ENCODE data around the gene BRDT.

The BRDT gene

DNA sequence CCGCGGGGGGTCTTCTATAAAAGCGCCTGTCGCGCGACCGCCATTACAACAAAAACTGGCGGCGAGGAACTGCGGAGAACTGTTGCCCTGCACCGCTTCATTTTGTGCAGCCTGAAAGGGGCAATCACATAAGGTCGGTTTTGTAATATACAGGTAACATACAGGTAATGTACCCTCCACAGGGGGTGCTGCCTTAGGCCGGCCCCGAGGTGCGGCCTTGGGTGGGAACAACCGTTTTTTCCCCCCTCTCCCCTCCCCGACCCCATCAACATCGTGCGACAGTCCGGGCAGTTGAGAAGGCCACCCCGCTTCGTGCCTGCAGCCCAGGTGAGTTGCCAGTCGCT is at the start of gene BRDT:
Gene BRDT, plus strand, starts transcription at position 46 of the 344 bp plus-strand sequence. CDS start 13,354 bp downstream, outside the sequence.
- no peak for DNase-seq (ENCODE audit: low read depth in 3 of 3, low spot score in 1 of 3)

DNA sequence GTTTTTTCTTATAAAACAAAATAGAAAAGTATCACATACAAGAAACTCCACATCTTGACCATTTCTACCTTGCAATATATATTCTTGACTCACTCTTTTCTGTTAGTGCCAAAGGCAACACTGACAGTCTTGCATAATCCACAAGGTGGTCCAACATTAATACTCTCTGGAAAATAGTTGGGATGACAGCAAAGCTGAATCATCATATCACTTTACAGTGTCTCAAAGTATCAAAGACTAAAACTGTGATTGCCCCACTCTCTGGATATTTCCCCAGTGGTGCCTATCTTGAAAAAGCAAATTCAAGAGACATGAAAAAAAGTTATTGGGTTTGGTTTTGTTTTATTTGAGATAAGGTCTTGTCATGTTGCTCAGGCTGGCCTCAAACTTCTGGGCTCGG is 48.6 kb upstream of the BRDT start:
- DNase-seq (ENCODE audit: low read depth in 3 of 3, low spot score in 1 of 3): no peak

DNA sequence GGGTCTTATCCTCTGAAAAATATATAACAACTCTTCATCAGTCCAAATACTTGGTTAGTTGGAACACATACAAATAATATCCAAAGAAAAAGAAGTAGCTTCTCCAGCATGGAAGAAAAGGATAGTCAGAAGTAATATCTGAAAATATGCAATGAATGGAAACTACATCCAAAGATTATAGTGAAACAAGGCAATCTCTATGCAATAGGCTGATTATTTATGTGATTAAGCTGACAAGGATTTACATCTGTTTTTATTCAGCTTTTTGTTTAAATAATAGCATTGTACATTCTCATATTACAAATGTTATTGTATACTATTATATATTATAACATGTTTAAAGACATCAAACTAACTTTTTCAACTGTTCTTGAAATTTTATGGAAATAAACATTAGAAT is 48.0 kb upstream of the BRDT start:
- no peak for DNase-seq (ENCODE audit: low read depth in 3 of 3, low spot score in 1 of 3)

DNA sequence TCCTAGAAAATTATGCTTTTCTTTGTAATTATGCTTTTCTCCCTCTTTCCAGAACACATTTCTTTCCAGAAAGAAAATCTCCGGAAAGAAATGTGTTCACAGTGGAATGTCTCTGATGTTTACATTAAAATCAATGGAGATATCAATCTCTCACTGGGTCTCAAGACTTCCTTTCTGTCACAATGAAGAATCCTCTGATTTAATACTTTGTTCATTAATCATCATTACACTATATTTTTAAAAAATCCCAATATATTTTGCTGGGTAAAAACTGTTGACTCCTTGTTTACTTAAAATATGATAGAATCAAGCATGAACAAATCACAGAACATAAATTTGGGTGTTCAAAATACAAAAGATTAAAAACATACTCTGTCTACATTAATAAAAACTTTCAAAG is 36.9 kb upstream of the BRDT start:
- DNase-seq (ENCODE audit: low read depth in 3 of 3, low spot score in 1 of 3): no peak

DNA sequence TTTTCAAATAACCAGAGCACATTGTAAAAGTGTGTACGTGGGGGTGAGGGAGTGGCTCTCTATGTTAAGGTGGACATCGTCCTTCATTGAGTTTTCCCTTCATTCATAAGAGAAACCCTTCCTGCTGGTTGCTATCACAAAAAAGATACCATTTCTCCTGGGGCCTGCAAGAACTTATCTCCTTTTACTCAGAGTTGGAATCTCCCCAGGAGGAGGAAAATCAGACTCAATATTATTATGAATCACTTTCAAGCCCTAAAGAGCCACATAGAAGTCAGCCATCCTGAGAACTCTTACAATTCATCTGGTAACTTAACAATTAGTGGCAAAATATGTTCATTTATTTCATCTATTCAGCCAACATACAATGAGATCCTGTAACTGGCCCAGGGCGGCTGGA is 36.2 kb upstream of the BRDT start:
- DNase-seq (ENCODE audit: low read depth in 3 of 3, low spot score in 1 of 3): no peak

DNA sequence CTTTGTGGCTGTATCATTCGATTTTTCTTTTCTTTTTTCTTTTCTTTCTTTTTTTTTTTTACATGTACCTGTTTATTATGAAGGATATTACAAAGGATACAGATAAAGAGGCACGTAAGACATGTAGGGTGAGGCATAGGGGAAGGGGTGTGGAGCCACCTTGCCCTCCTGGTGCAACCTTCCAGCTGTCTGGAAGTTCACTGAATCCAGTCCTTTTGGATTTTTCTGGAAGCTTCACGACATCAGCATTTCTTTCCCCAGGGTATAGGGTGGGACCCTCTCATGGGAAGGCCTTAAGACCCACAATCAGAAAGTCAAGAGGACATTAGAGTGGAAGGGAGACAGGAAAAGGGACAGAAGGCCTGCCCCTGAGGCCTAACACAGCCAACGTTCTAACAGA is 33.2 kb upstream of the BRDT start:
- DNase-seq (ENCODE audit: low read depth in 3 of 3, low spot score in 1 of 3): no peak

DNA sequence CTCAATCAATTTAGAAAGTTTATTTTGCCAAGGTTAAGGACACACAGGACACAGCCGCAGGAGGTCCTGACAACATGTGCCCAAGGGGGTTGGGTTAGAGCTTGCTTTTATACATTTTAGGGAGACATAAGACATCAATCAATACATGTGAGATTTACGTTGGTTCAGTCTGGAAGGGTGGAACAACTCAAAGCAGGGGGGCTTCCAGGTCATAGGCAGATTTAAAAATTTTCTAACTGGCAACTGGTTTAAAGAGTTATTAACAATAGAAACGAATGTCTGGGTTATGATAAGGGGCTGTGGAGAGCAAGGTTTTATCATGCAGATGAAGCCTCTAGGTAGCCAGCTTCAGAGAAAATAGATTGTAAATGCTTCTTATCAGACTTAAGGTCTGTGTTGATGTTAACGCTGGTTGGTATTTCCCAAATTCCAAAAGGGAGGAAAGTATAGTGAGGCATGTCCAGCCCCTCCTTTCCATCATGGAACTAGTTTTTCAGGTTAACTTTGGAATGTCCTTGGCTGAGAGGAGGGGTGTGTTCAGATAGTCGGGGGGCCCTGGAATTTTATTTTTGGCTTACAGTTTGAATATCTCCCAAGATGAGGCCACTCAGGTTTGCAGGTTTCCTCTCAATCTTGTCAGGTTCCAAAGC is 32.3 kb upstream of the BRDT start:
- DNase-seq (ENCODE audit: low read depth in 3 of 3, low spot score in 1 of 3): no peak

DNA sequence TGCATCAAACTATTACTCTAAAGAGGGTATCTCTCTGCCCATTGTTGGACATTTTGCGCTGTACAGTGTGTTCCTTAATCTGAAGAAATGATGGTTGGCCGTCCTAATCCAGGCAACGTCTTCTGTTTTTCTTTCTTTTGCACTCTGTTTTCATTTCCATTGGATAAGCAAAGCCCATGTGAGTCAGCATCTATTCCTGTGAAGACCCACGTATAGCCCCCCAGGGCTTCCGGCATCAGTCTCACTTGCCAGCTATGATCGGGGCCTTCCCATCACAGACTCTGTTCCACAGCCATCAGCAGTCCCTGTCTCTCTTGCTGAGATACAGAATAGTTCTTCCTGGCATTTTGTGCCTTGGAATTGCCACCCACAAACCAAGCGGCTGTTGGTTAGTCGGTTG is 29.2 kb upstream of the BRDT start:
- no peak for DNase-seq (ENCODE audit: low read depth in 3 of 3, low spot score in 1 of 3)

DNA sequence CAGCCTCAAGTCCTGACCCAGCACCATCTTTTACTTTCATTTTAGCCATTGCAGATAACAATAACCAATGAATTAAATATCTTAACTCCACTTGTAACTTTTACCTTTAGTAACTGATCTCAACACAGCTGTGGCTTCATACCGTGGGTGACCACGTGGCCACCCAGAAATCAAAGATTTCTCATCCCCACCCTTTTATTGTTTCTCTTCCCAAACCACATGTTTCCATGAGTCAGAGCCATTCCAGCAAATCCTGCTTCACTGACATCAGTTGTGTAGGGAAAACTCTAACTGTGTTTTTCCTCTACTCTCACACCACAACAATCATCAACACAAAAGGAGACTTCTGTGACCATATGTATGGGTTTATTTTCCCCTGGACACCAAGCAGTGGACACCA is 25.1 kb upstream of the BRDT start:
- no peak for DNase-seq (ENCODE audit: low read depth in 3 of 3, low spot score in 1 of 3)

DNA sequence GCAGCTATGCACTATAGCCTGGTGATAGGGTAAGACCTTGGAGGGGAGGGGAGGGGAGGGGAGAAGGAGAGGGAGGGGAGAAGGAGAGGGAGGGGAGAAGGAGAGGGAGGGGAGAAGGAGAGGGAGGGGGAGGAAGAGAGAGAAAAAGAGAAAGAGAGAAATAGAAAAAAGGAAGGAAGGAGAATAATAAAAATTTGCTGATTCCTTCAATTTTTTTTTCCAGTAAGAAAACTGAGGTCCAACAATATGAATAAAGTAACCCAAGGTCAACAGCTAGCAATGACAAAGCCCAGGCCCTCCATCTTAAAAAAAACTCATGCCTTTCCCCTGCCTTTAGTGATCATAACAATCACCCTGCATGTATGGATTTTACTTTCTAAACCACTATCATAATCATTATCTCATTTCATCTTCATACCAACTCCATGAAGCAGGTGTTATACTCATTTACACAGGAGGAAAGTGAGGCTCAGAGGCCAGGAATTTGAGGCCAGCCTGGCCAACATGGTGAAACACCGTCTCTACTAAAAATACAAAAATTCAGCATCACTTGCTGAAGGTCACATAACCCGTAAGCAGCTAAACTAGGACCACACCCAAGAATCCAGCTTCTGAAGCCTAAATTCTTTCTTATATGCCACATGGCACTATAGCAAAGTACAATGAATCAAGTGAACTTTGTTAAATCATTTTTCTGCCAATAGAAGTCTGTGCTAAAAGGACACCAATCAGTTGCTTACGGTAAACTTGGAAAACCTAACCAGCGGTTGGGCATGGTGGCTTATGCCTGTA is 23.4 kb upstream of the BRDT start:
- no peak for DNase-seq (ENCODE audit: low read depth in 3 of 3, low spot score in 1 of 3)

DNA sequence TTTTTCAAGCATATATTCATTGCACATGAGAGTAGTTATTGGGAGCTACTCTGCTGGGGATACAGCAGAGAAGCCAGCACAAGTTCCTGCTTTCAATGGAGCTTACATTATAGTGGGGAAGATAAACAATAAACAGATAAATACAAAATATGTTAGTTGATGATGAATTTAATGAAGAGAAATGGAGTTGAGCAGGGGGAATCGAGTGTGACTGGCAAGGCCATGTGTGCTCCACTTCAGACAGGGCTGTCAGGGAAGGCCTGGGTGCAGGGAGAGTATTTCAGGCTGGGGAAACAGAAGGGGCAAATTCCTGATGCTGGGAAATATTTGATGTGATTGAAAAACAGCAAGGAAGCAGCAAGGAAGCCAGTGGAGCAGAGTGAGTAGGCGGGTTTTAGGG is 21.2 kb upstream of the BRDT start:
- no peak for DNase-seq (ENCODE audit: low read depth in 3 of 3, low spot score in 1 of 3)

DNA sequence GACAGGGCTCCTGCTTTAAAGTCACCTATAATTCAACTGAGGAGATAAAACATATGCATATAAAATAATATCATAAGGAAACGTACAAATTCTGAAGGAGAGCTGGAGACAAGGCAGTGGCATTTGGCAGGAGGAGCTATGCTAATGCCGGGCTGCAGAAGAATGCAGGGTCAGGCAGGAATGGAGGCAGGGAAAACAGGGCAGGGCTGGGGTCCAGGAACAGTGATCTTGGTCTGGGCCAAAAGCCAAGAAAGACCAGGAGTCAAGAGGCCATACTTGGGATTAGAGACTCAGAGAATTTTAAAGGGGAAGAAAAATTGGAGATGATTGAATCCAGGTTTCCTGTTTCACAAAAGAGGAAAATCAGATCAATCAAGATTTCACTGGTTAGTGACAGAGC is 20.0 kb upstream of the BRDT start:
- no peak for DNase-seq (ENCODE audit: low read depth in 3 of 3, low spot score in 1 of 3)

DNA sequence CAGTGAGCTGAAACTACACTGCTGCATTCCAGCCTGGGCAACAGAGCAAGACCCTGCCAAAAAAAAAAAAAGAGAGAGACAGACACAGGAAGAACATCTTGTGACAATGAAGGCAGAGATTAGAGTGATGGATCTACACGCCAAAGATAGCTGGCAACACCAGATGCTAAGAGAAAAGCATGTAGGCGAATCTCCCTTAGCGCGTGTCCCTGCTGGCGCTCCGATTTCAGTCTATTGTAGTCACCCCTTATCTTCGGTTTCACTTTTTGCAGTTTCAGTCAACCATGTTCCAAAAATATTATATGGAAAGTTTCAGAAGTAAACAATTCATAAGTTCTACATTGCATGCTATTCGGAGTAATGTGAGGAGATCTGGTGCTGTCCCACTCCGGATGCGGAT is 11.6 kb upstream of the BRDT start:
- no peak for DNase-seq (ENCODE audit: low read depth in 3 of 3, low spot score in 1 of 3)

DNA sequence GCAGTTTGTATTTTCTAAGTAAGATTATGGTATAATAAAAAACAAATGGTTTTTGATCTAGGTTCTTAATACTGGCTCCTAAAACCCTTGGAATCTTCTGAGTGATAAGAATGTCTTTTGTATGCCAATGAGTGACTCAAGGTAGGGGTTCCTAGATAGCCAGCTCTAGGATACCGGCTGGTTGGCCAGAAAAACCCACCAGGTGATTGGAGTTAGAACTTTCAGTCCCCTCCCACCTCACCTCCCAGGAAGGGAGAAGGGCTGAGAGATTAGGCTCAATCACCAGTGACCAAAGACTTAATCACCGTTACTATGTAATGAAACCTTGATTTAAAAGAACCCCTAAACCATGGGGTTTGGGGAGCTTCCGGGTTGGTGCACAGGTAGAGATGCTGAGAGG is 8.7 kb upstream of the BRDT start:
- no peak for DNase-seq (ENCODE audit: low read depth in 3 of 3, low spot score in 1 of 3)

DNA sequence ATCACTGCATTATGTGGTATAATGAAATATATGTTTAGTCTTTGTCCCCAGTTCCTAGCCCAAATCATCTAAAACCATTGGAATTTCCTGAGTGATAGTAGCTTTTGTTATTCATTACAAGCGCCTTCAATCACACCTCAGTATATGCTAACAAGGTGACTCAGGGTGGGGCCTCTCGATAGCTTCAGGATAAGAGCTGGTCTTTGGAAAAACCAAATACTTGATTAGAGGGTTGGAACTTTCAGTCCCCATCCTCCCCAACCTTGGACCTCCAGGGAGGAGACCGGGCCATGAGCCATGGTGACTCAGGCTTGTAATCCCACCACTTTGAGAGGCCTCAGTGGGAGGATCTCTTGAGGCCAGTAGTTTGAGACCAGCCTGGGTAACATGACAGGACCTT is 5.1 kb upstream of the BRDT start:
- no peak for DNase-seq (ENCODE audit: low read depth in 3 of 3, low spot score in 1 of 3)

DNA sequence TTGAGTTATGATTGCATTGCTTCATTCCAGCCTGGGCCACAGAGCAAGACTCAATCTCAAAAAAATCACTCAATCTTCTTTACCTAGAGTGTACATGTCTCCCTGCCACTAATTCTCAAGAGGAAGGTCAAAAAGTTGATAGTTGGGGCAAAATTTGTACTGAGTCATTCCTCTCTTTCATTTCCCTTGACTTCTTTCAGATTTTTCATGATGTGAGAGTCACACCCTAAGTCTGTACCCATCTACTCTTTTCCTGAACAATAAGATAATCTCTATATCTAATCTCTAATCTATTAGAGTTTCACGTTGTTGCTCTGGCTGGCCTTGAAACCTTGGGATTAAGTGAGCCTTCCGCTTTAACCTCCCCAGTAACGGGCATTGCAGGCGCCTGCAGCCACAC is 1.1 kb upstream of the BRDT start:
- DNase-seq (ENCODE audit: low read depth in 3 of 3, low spot score in 1 of 3): no peak

DNA sequence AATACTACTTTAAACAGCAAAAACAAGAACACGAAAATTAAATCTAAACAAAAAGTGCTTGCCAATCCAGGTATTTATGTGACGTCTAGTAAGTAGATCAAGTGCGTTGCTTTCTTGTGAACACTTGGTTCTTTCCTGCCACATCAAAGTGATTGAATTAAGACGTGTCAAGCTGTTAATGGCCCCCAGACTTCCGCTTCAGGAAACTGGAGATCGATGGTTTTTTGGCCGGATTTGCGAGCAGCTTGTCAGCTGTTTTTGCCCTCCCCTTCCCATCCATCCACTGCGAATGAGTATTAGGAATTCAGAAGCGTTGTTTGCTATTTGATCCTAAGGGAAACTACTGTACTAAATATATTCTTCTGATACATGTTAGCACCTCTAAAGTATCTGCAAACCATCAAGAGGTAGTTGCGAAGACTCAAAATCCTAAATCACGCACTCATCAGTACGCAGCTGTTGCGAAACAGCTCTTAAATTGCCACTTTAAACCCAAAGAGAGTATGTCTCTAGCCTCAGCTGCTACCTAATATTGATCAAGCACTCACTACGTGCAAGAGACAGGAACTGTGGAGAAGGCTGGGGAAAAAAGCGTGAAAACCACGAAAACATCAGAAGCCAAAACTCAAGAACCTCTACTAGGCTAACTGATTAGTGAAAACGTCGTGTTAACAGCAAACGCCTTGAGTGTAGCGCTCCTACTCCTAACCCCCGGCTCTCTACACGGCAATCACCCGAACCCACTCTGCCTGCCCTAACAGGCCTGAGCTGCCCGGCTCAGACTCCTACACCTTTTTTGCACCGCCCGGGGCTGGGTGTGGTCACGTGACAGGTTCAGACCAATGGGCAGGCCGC is 473 bp upstream of the BRDT start:
- no peak for DNase-seq (ENCODE audit: low read depth in 3 of 3, low spot score in 1 of 3)

DNA sequence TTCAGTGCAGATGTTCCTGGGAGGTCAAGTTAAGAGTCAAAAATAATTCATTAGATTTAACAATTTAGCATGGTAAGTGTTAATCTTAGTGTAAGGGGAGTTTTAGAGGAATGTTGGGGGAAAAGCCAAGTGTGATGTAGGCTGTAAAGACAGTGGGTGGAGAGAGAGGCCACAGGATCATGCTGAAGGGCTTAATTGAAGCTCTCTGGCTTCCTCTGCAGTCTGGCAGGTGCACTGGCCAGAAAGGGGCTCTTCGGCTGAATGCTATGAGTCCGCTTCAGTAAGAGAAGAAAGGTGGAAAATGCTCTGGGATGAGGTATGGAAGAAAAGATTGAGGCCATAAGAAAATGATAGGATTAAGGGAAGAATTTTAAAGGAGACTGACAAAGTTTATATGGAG is 3.0 kb downstream of the BRDT start:
- DNase-seq (ENCODE audit: low read depth in 3 of 3, low spot score in 1 of 3): no peak

DNA sequence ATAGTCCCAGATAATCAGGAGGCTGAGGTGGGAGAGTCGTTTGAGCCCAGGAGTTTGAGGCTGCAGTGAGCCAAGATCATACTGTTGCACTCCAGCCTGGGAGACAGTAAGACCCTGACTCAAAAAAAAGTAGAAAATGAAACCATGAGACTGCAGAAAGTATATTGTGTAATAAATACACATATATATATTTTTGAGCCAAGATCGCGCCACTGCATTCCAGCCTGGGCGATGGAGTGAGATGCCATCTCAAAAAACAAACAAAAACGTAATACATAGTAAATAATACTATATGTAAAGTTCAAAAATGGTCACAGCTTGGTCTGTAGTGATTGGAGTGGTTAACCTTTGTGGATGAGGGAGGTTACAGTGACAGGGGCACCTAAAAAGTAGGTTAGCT is 9.7 kb downstream of the BRDT start:
- no peak for DNase-seq (ENCODE audit: low read depth in 3 of 3, low spot score in 1 of 3)

DNA sequence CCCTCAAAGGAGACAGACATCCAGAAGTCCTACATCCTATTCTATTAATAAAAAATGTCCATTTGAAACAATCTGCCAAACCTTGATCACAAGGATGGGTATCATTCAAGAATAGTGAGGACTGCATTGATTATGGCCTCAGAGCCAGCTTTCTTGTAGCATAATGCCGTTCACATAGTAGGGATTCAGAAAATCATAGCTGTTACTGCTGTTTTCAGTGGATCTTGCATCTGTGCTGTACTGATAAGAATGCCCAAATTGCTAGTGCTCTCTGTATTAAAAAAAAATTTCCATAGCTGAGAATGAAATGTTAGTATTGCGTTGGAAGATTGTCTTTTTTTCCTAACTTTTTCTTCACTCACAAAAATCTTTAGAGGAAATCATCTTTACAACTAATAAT is 19.1 kb downstream of the BRDT start:
- DNase-seq (ENCODE audit: low read depth in 3 of 3, low spot score in 1 of 3): no peak

DNA sequence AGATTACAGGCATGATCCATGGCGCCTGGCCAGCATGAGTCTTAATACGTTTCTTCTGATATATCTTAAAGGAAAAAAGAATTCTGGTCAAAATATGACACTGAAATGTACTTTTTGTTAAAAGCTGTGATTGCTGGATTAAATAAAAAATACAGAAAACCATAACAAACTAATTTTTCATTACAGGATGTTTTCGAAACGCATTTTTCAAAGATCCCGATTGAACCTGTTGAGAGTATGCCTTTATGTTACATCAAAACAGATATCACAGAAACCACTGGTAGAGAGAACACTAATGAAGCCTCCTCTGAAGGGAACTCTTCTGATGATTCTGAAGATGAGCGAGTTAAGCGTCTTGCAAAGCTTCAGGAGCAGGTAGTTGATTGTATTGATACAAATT is 30.2 kb downstream of the BRDT start:
- DNase-seq (ENCODE audit: low read depth in 3 of 3, low spot score in 1 of 3): no peak

DNA sequence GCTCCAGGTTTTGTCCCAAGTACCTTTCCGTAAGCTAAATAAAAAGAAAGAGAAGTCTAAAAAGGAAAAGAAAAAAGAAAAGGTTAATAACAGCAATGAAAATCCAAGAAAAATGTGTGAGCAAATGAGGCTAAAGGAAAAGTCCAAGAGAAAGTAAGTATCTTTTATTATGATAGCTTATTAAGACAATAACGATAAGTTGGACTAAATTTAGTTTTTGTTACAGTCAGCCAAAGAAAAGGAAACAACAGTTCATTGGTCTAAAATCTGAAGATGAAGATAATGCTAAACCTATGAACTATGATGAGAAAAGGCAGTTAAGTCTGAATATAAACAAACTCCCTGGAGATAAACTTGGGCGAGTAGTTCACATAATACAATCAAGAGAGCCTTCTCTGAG is 31.5 kb downstream of the BRDT start:
- no peak for DNase-seq (ENCODE audit: low read depth in 3 of 3, low spot score in 1 of 3)
